Fibroblast of lung (primary cell): ENCODE results near the gene STIMATE. TPM values are rescaled to one million over a fixed set of nuclear protein-coding genes. Genes with fewer than 3 reads are reported as not detected.

ENCODE experiments used
- DNase-seq, 2 donors: peaks; one replicate each; pipeline versions ENCODE4 v3.0.0 to v3.0.0-alpha.2; 2010; ENCODE audit warnings: low read depth in 2 of 2
- H2AFZ ChIP-seq: 2 replicates; pipeline ENCODE4 v1.5.1; 2012; ENCODE audit warnings: low read length, control low read depth, inconsistent platforms
- H3K27ac ChIP-seq: 2 replicates; pipeline ENCODE4 v1.5.1; 2011; ENCODE audit warnings: low read length, control low read depth; ENCODE audit not compliant: insufficient read depth
- H3K27me3 ChIP-seq: 2 replicates; pipeline ENCODE4 v1.5.1; 2011; ENCODE audit warnings: mild to moderate bottlenecking, low read length; ENCODE audit not compliant: control insufficient read depth, insufficient read depth
- H3K36me3 ChIP-seq: 2 replicates; pipeline ENCODE4 v1.5.1; 2011; ENCODE audit warnings: low read length; ENCODE audit not compliant: control insufficient read depth, insufficient read depth
- H3K4me1 ChIP-seq: 2 replicates; pipeline ENCODE4 v1.5.1; 2011; ENCODE audit warnings: low read length; ENCODE audit not compliant: control insufficient read depth, insufficient read depth; ENCODE audit errors: extremely low read depth
- H3K4me2 ChIP-seq: 2 replicates; pipeline ENCODE4 v1.5.1; 2011; ENCODE audit warnings: low read length, control low read depth; ENCODE audit not compliant: insufficient read depth; ENCODE audit errors: extremely low read depth
- H3K4me3 ChIP-seq, 4 experiments: fragments of 200-600 bp in 1 of 4; sonication (generic) in 1 of 4; replicated peaks in 1 of 4; 2 replicates each; pipeline ENCODE4 v1.5.1; 2011 to 2016; ENCODE audit warnings: low read length in 4 of 4, low read depth in 3 of 4, mild to moderate bottlenecking in 3 of 4, control low read depth in 2 of 4, inconsistent platforms in 1 of 4, mixed read lengths in 1 of 4; ENCODE audit not compliant: insufficient read depth in 1 of 4; ENCODE audit errors: control extremely low read depth in 1 of 4
- H3K79me2 ChIP-seq: 2 replicates; pipeline ENCODE4 v1.5.1; 2012; ENCODE audit warnings: mild to moderate bottlenecking, low read length, inconsistent platforms; ENCODE audit not compliant: control insufficient read depth, insufficient read depth
- H3K9ac ChIP-seq: 2 replicates; pipeline ENCODE4 v1.5.1; 2011; ENCODE audit warnings: mild to moderate bottlenecking, low read length, control low read depth; ENCODE audit not compliant: insufficient read depth
- H3K9me3 ChIP-seq: 2 replicates; pipeline ENCODE4 v1.5.1; 2012; ENCODE audit warnings: low read depth, low read length; ENCODE audit not compliant: control insufficient read depth, insufficient read depth
- H4K20me1 ChIP-seq: 2 replicates; pipeline ENCODE4 v1.5.1; 2011; ENCODE audit warnings: low read length; ENCODE audit not compliant: control insufficient read depth, insufficient read depth; ENCODE audit errors: extremely low read depth
- CTCF ChIP-seq, 2 donors: IDR thresholded peaks in 1 of 2; conservative IDR thresholded peaks in 1 of 2; 1 replicate in 1 of 2; 2 replicates in 1 of 2; pipeline ENCODE4 v1.5.1; 2011 to 2012; ENCODE audit warnings: low read length in 2 of 2, control low read depth in 1 of 2, inconsistent platforms in 1 of 2, low read depth in 1 of 2, mild to moderate bottlenecking in 1 of 2
- EZH2 ChIP-seq: IDR thresholded peaks from 2 replicates; pipeline ENCODE4 v1.5.1; 2012; ENCODE audit warnings: low read length, control low read depth, mild to moderate bottlenecking; ENCODE audit errors: missing control alignments
- polyA plus RNA-seq, 2 donors: library from polyadenylated mRNA; depleted of rRNA in 1 of 2; stranded (reverse) in 1 of 2; unstranded in 1 of 2; fragments of >200 nt; gene quantifications; 2 replicates each; pipeline ENCODE4 v1.2.1, GENCODE V29; 2011 to 2012; ENCODE audit warnings: missing spikeins in 1 of 2
- total RNA-seq: library from RNA; depleted of rRNA; stranded (reverse); fragments of >200 nt; gene quantifications from 2 replicates; pipeline ENCODE4 v1.2.1, GENCODE V29; 2014

The STIMATE gene
- total and polyA plus RNA-seq, 2 donors (not counting 1 experiment from before 2014, with no cell fraction given), result 11.6 to 13.0 TPM

- Histone ChIP-seq H4K20me1 (no peaks in the 10 kb centered on the region), H3K36me3 (no peaks in the 10 kb centered on the region), H3K27me3 (no peaks in the 10 kb centered on the region), H3K9ac (no peak overlapping the region), H3K9me3 (no peaks in the 10 kb centered on the region), H3K27ac (no peak overlapping the region), H3K4me3 (no peak overlapping the region), H3K79me2 (no peaks in the 10 kb centered on the region), H3K4me1 (no peaks in the 10 kb centered on the region), H2AFZ (no peak overlapping the region), H3K4me2 (no peak overlapping the region)
- TF ChIP-seq EZH2, result no peak
- no peak for TF ChIP-seq CTCF (conservative IDR thresholded peaks at IDR 0.05 in 1 of 2, IDR thresholded peaks at IDR 0.05 in 1 of 2; ENCODE audit: low read depth in 1 of 2, low read length in 2 of 2)
- no peak for DNase-seq
Measured at GRCh38 chr3:52857864-52858263, 39.5 kb downstream of the STIMATE start.

GRCh38 chr3:52857133-52857532 lies 40.2 kb downstream of the STIMATE start:
- Histone ChIP-seq H4K20me1 (no peaks in the 10 kb centered on the region), H3K4me2 (no peak overlapping the region), H3K9me3 (no peaks in the 10 kb centered on the region), H3K27ac (no peak overlapping the region), H3K4me1 (no peaks in the 10 kb centered on the region), H3K36me3 (no peaks in the 10 kb centered on the region), H3K27me3 (no peaks in the 10 kb centered on the region), H2AFZ (no peak overlapping the region), H3K4me3 (no peak overlapping the region), H3K9ac (no peak overlapping the region), H3K79me2 (no peaks in the 10 kb centered on the region)
- no peak for DNase-seq
- TF ChIP-seq CTCF (conservative IDR thresholded peaks at IDR 0.05 in 1 of 2, IDR thresholded peaks at IDR 0.05 in 1 of 2; ENCODE audit: low read depth in 1 of 2, low read length in 2 of 2) (no peak), EZH2 (no peak)

GRCh38 chr3:52856666-52857065 lies 40.7 kb downstream of the STIMATE start:
- H3K4me1 ChIP-seq, result no peaks in the 10 kb centered on the region
- H3K9ac ChIP-seq, result no peak overlapping the region
- H3K36me3 ChIP-seq, result no peaks in the 10 kb centered on the region
- no peaks in the 10 kb centered on the region for H4K20me1 ChIP-seq
- no peak overlapping the region for H3K4me2 ChIP-seq
- no peak for TF ChIP-seq EZH2
- TF ChIP-seq CTCF (conservative IDR thresholded peaks at IDR 0.05 in 1 of 2, IDR thresholded peaks at IDR 0.05 in 1 of 2; ENCODE audit: low read depth in 1 of 2, low read length in 2 of 2), result no peak
- H3K4me3 ChIP-seq, result no peak overlapping the region
- no peaks in the 10 kb centered on the region for H3K27me3 ChIP-seq
- H3K9me3 ChIP-seq, result no peaks in the 10 kb centered on the region
- H2AFZ ChIP-seq, result no peak overlapping the region
- H3K79me2 ChIP-seq, result no peaks in the 10 kb centered on the region
- no peak overlapping the region for H3K27ac ChIP-seq
- DNase-seq, result no peak
